Skin of body (tissue), 3 donors: ENCODE data around the gene TUBA4B. TPM values are rescaled to one million over a fixed set of nuclear protein-coding genes. Genes with fewer than 3 reads are reported as not detected.

Source experiments
- DNase-seq: peaks from one replicate; lab custom pipeline; 2025; lab: John Stamatoyannopoulos, UW
- small RNA-seq: library from RNA; depleted of rRNA; stranded (forward); fragments of <200 nt; gene quantifications from one replicate; pipeline ENCODE3, GENCODE V24; 2014; ENCODE audit warnings: low replicate concordance
- total RNA-seq: library from RNA; depleted of rRNA; stranded (reverse); fragments of >200 nt; gene quantifications from one replicate; pipeline ENCODE4 v1.2.3, GENCODE V29; 2014

Gene TUBA4B
- total RNA-seq, 1 donor from 2014 or later = not detected

GRCh38 chr2:219314804-219315468 is 61.9 kb downstream of the TUBA4B start:
- DNase-seq = no peak

Small RNA genes within 50 kb of the gene (small RNA-seq; reads per million reads assigned to genes)
- 0.07 reads per million for gene MIR153-1

Other genes starting within 250 kb of the TUBA4B start
- not detected for gene CFAP65, start 211.7 kb upstream of the TUBA4B start, total RNA-seq
- gene IHH, start 192.3 kb upstream of the TUBA4B start, total RNA-seq = 0.10 TPM
- 10.7 TPM for gene NHEJ1, start 92.4 kb upstream of the TUBA4B start, total RNA-seq
- 1.5 TPM for gene SLC23A3, start 83.2 kb upstream of the TUBA4B start, total RNA-seq
- 24.1 TPM for gene CNPPD1, start 76.3 kb upstream of the TUBA4B start, total RNA-seq
- 31.2 TPM for gene RETREG2, start 75.0 kb upstream of the TUBA4B start, total RNA-seq
- 14.1 TPM for gene ZFAND2B, start 46.5 kb upstream of the TUBA4B start, total RNA-seq
- gene ABCB6, start 34.3 kb upstream of the TUBA4B start, total RNA-seq = 23.8 TPM
- gene ATG9A, start 23.6 kb upstream of the TUBA4B start, total RNA-seq = 24.7 TPM
- 41.6 TPM for gene ANKZF1, start 23.4 kb upstream of the TUBA4B start, total RNA-seq
- gene GLB1L, start 7.8 kb upstream of the TUBA4B start, total RNA-seq = 6.8 TPM
- 8.2 TPM for gene STK16, start 7.8 kb upstream of the TUBA4B start, total RNA-seq
- 35.7 TPM for gene TUBA4A, start 675 bp downstream of the TUBA4B start, total RNA-seq
- 46.7 TPM for gene DNAJB2, start 26.1 kb downstream of the TUBA4B start, total RNA-seq
- not detected for gene PTPRN, start 56.2 kb downstream of the TUBA4B start, total RNA-seq
- not detected for gene RESP18, start 79.5 kb downstream of the TUBA4B start, total RNA-seq
- 42.4 TPM for gene DNPEP, start 134.7 kb downstream of the TUBA4B start, total RNA-seq
- 318 TPM for gene DES, start 165.1 kb downstream of the TUBA4B start, total RNA-seq
- gene SPEG, start 181.6 kb downstream of the TUBA4B start, total RNA-seq = 10.5 TPM
- gene GMPPA, start 245.6 kb downstream of the TUBA4B start, total RNA-seq = 21.8 TPM